K562 (cell line): ENCODE results near the gene HPD. TPM values are rescaled to one million over a fixed set of nuclear protein-coding genes. Genes with fewer than 3 reads are reported as not detected.

Source experiments
- CREB5 ChIP-seq: fragments of 250-450 bp; sonication (Bioruptor Pico); IDR thresholded peaks from 2 replicates; pipeline ENCODE4 v1.5.0; 2020; ENCODE audit warnings: mild to moderate bottlenecking
- ETV1 ChIP-seq: fragments of 450-650 bp; conservative IDR thresholded peaks from 2 replicates; pipeline ENCODE4 v1.6.1; 2016; ENCODE audit warnings: missing genetic modification characterization, control low read depth, low read depth, missing compliant biosample characterization
- FOXK2 ChIP-seq, 2 experiments: fragments of 450-650 bp; IDR thresholded peaks in 1 of 2; conservative IDR thresholded peaks in 1 of 2; 2 replicates each; pipeline ENCODE4 v1.6.1; 2016; ENCODE audit warnings: low read depth in 2 of 2, mild to moderate bottlenecking in 1 of 2
- HNRNPL ChIP-seq: fragments of 200-400 bp; formaldehyde crosslinking; IDR thresholded peaks from 2 replicates; pipeline ENCODE4 v1.6.1; 2017; ENCODE audit warnings: low read depth, mild to moderate bottlenecking, low read length
- HNRNPLL ChIP-seq: fragments of 200-400 bp; formaldehyde crosslinking; IDR thresholded peaks from 2 replicates; pipeline ENCODE4 v1.6.1; 2017; ENCODE audit warnings: low read length, low read depth, mild to moderate bottlenecking; ENCODE audit not compliant: poor library complexity, severe bottlenecking
- HSF4 ChIP-seq: fragments of 250-450 bp; sonication (Bioruptor Pico); IDR thresholded peaks from 2 replicates; pipeline ENCODE4 v2.1.2; 2022; ENCODE audit warnings: mild to moderate bottlenecking, moderate library complexity, borderline replicate concordance
- JUND ChIP-seq, 2 experiments: IDR thresholded peaks; 2 replicates in 1 of 2; 3 replicates in 1 of 2; pipeline ENCODE4 v1.6.1; 2011; ENCODE audit warnings: borderline replicate concordance in 2 of 2, low read depth in 2 of 2, low read length in 2 of 2, improper control_type of control experiment in 1 of 2, missing biosample characterization in 1 of 2, missing genetic modification characterization in 1 of 2, missing genetic modification reagents in 1 of 2
- MYC ChIP-seq, 2 experiments: fragments of 250-450 bp in 1 of 2; sonication (Bioruptor Pico) in 1 of 2; IDR thresholded peaks; 2 replicates each; pipeline versions ENCODE4 v1.5.1 to v1.6.1; 2012 to 2021; ENCODE audit warnings: low read depth in 2 of 2, borderline replicate concordance in 1 of 2, improper control_type of control experiment in 1 of 2, low read length in 1 of 2, mild to moderate bottlenecking in 1 of 2, moderate library complexity in 1 of 2
- NCOA4 ChIP-seq: fragments of 450-650 bp; IDR thresholded peaks from 2 replicates; pipeline ENCODE4 v1.6.1; 2018; ENCODE audit warnings: mild to moderate bottlenecking; ENCODE audit not compliant: partially characterized antibody
- NFIC ChIP-seq: fragments of 450-650 bp; IDR thresholded peaks from 2 replicates; pipeline ENCODE4 v1.6.1; 2017; ENCODE audit warnings: mild to moderate bottlenecking, inconsistent platforms
- POU5F1 ChIP-seq: fragments of 150-350 bp; IDR thresholded peaks from 2 replicates; pipeline ENCODE4 v1.6.1; 2014; ENCODE audit warnings: borderline replicate concordance, low read length, low read depth, mild to moderate bottlenecking; ENCODE audit not compliant: partially characterized antibody
- RB1 ChIP-seq: fragments of 450-650 bp; IDR thresholded peaks from 2 replicates; pipeline ENCODE4 v1.6.1; 2017; ENCODE audit warnings: low read depth, mild to moderate bottlenecking
- RBBP5 ChIP-seq: fragments of 200-600 bp; sonication (generic); IDR thresholded peaks from 2 replicates; pipeline ENCODE4 v1.6.1; 2012; ENCODE audit warnings: borderline replicate concordance, mild to moderate bottlenecking, low read length, control low read depth, inconsistent platforms; ENCODE audit not compliant: insufficient read depth, poor library complexity, severe bottlenecking
- SIN3B ChIP-seq: fragments of 450-650 bp; IDR thresholded peaks from 2 replicates; pipeline ENCODE4 v1.6.1; 2017; ENCODE audit warnings: low read depth, mild to moderate bottlenecking, moderate library complexity
- THRAP3 ChIP-seq: fragments of 450-650 bp; IDR thresholded peaks from 2 replicates; pipeline ENCODE4 v1.6.1; 2016; ENCODE audit warnings: mild to moderate bottlenecking, inconsistent platforms, borderline replicate concordance
- ZNF57 ChIP-seq: fragments of 450-650 bp; formaldehyde crosslinking; IDR thresholded peaks from 2 replicates; pipeline ENCODE4 v1.4.0; 2020; ENCODE audit warnings: mild to moderate bottlenecking, moderate library complexity
- polyA plus RNA-seq, 8 experiments: library from polyadenylated mRNA; depleted of rRNA in 4 of 8; stranded (reverse) in 5 of 8; unstranded in 3 of 8; fragments of >200 nt; fragmentation: Nextera tagmentation in 2 of 8; fragmentation: Illumina TruSeq in 1 of 8; extraction: Ambion mirVana in 2 of 8; extraction: Trizol in 1 of 8; gene quantifications; 2 replicates each; pipeline versions ENCODE4 v1.2.1 to v1.2.3, GENCODE V29; 2011 to 2014; ENCODE audit warnings: inconsistent platforms in 1 of 8, missing spikeins in 1 of 8
- total RNA-seq, 7 experiments: library from RNA; depleted of rRNA in 6 of 7; stranded (reverse); fragments of >200 nt in 6 of 7; fragmentation: Illumina TruSeq in 2 of 7; extraction: Trizol in 2 of 7; gene quantifications; 2 replicates each; pipeline versions ENCODE4 v1.2.1 to v1.2.3, GENCODE V29; 2011 to 2021; ENCODE audit warnings: low replicate concordance in 1 of 7
- TF ChIP-seq, protein P1 (sequence below): fragments of 250-450 bp; sonication (Bioruptor Pico); IDR thresholded peaks from 2 replicates; pipeline ENCODE4 v1.8.0; 2022; ENCODE audit warnings: inconsistent platforms, mild to moderate bottlenecking, moderate library complexity, borderline replicate concordance
- TF ChIP-seq, protein P2 (sequence below): fragments of 450-650 bp; IDR thresholded peaks from one replicate; pipeline ENCODE4 v1.6.1; 2018; ENCODE audit warnings: mild to moderate bottlenecking, moderate library complexity; ENCODE audit not compliant: partially characterized antibody

HPD gene
- total and polyA plus RNA-seq, 9 of the 15 experiments (the other 6 are each of a cell fraction or from before 2014, with no cell fraction given), result 0.06 to 0.29 (median 0.07) TPM; not detected in 4

- no peak for TF ChIP-seq HNRNPLL
- no peak for TF ChIP-seq HNRNPL
- no peak for TF ChIP-seq ZNF57 (CRISPR knock-in tag)
- TF ChIP-seq RB1, result peak; percentile 94
- no peak for TF ChIP-seq HSF4 (CRISPR knock-in tag)
- TF ChIP-seq NFIC, result no peak
- TF ChIP-seq MYC (IDR thresholded peaks at IDR 0.05; ENCODE audit: low read depth, low read length), result no peak
- TF ChIP-seq MYC (CRISPR knock-in tag; IDR thresholded peaks at IDR 0.05; ENCODE audit: borderline replicate concordance, low read depth), result 0 out of 2 replicates have a peak, but pooled peaks have one; percentile 31
- TF ChIP-seq, protein P1, sequence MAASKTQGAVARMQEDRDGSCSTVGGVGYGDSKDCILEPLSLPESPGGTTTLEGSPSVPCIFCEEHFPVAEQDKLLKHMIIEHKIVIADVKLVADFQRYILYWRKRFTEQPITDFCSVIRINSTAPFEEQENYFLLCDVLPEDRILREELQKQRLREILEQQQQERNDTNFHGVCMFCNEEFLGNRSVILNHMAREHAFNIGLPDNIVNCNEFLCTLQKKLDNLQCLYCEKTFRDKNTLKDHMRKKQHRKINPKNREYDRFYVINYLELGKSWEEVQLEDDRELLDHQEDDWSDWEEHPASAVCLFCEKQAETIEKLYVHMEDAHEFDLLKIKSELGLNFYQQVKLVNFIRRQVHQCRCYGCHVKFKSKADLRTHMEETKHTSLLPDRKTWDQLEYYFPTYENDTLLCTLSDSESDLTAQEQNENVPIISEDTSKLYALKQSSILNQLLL (CRISPR knock-in tag), result no peak
- no peak for TF ChIP-seq FOXK2 (conservative IDR thresholded peaks at IDR 0.05 in 1 of 2, IDR thresholded peaks at IDR 0.05 in 1 of 2; ENCODE audit: low read depth in 2 of 2)
- no peak for TF ChIP-seq CREB5
- no peak for TF ChIP-seq ETV1 (tag)
- no peak for TF ChIP-seq JUND (IDR thresholded peaks at IDR 0.05; ENCODE audit: borderline replicate concordance, low read depth, low read length)
- TF ChIP-seq JUND (tag; IDR thresholded peaks at IDR 0.05; ENCODE audit: borderline replicate concordance, low read depth, low read length), result no peak; the same call in 2 of the 3 replicates
- TF ChIP-seq NCOA4, result no peak
- no peak for TF ChIP-seq RBBP5
- TF ChIP-seq THRAP3, result no peak
- TF ChIP-seq POU5F1, result no peak
- 0 out of 2 replicates have a peak, but pooled peaks have one; percentile 19 for TF ChIP-seq SIN3B
- TF ChIP-seq, protein P2, sequence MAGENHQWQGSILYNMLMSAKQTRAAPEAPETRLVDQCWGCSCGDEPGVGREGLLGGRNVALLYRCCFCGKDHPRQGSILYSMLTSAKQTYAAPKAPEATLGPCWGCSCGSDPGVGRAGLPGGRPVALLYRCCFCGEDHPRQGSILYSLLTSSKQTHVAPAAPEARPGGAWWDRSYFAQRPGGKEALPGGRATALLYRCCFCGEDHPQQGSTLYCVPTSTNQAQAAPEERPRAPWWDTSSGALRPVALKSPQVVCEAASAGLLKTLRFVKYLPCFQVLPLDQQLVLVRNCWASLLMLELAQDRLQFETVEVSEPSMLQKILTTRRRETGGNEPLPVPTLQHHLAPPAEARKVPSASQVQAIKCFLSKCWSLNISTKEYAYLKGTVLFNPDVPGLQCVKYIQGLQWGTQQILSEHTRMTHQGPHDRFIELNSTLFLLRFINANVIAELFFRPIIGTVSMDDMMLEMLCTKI, result no peak
These were observed 47.0 kb downstream of the HPD start (continued) for GRCh38 chr12:121811434-121812319.
